Activated CD4-positive, CD25-positive, alpha-beta regulatory T cell treated with anti-CD3 and anti-CD28 coated beads, Interleukin-2, amount 50 U/mL, for 24 hours (primary cell): ENCODE measurements around the gene CEP112.

Experiments used
- ATAC-seq, 2 donors: fragments of 150-1000 bp; cut with Tn5 transposase; one replicate each; pipeline ENCODE4 v1.10.0; 2021; ENCODE audit warnings: mild to moderate bottlenecking in 1 of 2, moderate library complexity in 1 of 2

CEP112 gene

GRCh38 chr17:65984299-65984698, 207.6 kb downstream of the CEP112 start:
- no peak for ATAC-seq

GRCh38 chr17:65978871-65979270, 213.1 kb downstream of the CEP112 start:
- ATAC-seq, result no peak

DNA sequence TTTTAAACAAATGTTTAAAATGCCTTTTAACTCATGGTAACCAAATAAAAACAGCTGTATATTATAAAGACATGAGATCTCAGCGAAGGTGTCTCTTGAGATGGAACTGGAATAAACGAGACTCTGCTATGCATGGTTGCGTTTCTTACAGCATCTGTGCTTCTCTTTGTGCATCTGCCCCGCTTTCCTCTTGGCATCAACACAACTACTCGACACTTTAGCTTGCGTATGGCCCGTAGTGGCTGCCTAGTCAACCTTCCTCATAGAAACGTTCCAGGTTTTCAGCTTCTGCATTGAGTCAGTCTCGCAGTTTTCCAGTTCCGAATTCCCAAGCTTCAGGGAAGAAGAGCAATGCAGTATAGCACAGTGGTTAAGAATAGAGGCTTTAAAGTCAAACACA, 214.9 kb downstream of the CEP112 start:
- no peak for ATAC-seq

DNA sequence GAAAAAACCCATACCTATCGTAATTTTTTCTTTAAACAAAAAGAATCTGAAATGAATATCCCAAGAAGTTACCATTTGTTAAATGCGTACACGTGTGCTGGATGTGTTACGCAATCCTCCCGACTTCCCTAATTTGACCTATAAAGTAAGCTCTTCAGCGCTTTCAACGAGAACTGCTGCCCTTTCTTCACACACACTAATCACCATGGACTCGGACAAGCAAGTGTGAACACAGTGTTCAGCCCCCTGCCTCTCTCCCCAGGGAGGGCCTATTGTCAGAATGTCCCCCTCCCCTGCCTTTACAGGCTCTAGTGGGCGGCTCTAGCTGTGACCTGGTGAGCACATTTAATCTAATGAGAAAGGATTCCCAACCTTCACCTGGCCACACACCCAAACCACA, 216.1 kb downstream of the CEP112 start:
- ATAC-seq, result no peak

DNA sequence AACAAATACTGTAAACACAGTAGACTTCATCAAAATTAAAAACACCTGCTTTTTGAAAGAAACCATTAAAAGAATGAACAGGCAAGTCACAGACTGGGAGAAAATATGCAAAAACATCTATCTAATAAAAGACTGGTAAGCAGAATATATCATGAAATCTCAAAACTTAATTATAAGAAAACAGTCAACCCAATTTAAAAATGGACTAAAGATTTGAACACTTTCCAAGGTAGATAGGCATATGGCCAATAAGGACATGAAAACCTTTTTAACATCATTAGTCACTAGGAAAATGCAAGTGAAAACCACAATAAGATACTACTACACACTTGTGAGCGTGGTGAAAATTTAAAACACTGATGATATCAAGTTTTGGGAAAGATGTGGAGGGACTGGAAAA, 218.7 kb downstream of the CEP112 start:
- no peak for ATAC-seq

- ATAC-seq, result no peak
Measured at GRCh38 chr17:65967372-65967771, 224.6 kb downstream of the CEP112 start.

GRCh38 chr17:65966072-65966695, 225.7 kb downstream of the CEP112 start:
- no peak for ATAC-seq

- ATAC-seq, result no peak
Measured at GRCh38 chr17:65963179-65963578, 228.8 kb downstream of the CEP112 start.

DNA sequence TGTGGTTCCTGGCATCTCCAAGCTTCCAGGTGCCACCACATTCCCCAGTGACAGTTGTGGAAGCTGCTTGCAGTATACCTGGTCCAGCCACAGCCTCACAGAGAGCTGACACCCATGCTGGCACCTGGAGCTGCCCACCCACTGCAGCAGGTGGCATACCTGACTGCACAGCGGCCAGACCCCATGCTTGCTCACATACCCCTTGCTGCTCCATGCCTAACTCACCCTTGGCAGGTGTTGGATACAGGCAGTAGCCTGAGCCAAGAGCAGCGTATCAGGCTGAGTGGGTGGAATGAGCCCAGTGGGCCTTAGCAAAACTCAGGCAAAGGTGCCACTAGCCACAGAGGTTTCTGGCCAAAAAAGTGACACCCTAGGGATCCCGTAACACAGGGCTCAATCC, 232.3 kb downstream of the CEP112 start:
- ATAC-seq, result no peak

- ATAC-seq, result no peak
Measured at GRCh38 chr17:65956814-65957213, 235.1 kb downstream of the CEP112 start.

- no peak for ATAC-seq
Measured at GRCh38 chr17:65954148-65954449, 237.8 kb downstream of the CEP112 start.

- no peak for ATAC-seq
Measured at GRCh38 chr17:65953316-65954147, 238.4 kb downstream of the CEP112 start.

GRCh38 chr17:65952586-65952985, 239.3 kb downstream of the CEP112 start:
- ATAC-seq, result no peak

DNA sequence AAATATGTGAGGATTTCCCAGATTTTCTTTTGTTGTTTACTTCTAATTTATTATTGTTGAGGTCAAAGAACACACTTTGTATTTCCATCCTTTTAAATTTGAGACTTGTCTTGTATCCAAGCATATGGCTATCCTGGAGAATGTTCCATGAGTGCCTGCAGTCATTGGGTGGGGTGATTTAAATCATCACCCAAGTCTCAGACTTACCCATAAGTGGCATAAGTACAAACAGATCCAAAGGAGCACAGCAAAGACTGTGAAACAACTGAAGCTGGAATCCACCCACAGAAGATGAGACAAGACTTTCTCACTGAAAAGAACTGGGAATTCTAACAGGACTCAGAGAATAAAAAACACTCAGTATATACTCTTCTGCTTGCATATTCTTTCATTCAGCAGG, 239.9 kb downstream of the CEP112 start:
- no peak for ATAC-seq

DNA sequence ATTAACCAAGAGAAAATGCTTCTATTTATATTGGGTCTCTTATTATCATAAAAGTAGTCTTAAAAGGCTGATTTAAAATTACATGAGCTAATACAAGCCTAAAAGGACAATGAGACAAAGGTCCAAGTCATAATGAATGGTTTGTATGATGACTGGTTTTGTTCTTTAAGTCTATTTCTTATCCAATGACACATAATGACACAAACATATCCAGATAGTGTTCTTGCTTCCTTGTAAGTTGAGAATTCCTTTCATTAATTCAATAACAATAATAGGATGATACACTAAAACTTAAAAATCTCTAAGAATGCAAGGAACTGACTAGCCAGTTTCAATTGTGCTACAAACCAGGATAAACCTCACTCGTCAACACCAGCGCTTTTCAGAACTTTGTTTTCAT, 244.1 kb downstream of the CEP112 start:
- no peak for ATAC-seq

- no peak for ATAC-seq
Measured at GRCh38 chr17:65942592-65942991, 249.3 kb downstream of the CEP112 start.

GRCh38 chr17:65941356-65941899, 250.5 kb downstream of the CEP112 start:
- no peak for ATAC-seq

GRCh38 chr17:65936013-65936412, 255.9 kb downstream of the CEP112 start:
- ATAC-seq, result no peak

DNA sequence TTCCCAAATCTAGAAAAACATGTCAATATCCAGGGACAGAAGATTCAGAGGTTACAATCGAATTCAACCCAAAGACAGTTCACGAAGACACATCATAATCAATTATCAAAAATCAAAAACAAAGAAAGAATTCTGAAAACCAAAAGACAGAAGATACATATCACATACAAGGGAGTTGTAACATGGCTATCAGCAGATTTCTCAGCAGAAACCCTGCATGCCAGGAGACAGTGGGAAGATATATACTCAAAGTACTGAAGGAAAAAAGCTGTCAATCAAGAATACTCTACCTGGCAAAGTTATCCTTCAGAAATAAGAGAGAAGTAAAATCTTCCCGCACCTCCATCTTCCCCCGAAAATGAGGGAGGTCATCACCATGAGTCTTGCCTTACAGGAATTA, 258.6 kb downstream of the CEP112 start:
- no peak for ATAC-seq

DNA sequence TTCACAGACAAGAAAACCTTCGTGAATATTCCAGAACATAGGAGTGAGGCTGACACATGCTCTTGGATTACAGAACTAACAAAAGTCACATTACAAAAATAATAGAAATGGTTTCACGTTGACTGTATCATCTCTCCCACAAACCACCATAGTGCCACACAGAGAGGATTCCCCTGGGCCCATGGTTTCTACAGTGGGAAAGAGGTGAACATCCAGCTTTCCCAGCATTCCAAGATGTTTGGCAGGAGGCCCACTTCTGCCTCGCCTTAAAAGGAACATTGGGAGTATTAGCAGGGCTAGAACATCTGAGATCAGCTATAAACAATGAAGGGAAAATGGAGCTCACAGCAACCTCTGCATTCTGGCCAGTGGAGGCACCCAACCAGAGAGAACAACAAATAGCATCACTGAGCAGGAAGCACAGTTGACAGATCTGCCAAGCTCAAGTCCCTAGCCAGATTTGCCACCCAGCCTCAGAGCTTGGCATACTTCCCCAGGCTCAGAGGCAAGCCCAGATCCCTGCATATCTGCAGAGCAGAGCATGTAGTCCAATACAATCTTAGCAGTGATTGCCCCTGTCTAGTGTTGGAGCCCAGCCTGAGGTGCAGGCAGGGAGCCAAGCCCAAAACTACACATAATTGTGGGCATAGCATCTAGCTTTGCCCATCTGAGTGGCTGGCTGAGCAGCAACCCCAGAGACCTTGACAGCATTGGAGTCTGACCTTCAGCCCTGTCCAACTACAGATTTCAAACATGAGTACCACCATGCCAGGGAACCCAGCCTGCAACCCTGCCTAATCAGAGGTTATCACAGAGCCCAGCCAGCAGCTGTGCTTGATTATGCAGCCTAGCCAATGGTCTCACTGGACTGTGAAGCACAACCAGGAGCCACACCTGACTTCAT, 260.4 kb downstream of the CEP112 start:
- no peak for ATAC-seq

GRCh38 chr17:65930140-65930730, 261.7 kb downstream of the CEP112 start:
- no peak for ATAC-seq

- ATAC-seq, result no peak
Measured at GRCh38 chr17:65926599-65926998, 265.3 kb downstream of the CEP112 start.
